Keratinocyte (primary cell): ENCODE results near the gene APRT. TPM values are rescaled to one million over a fixed set of nuclear protein-coding genes. Genes with fewer than 3 reads are reported as not detected.

Source experiments
- DNase-seq: peaks from one replicate; pipeline ENCODE4 v3.0.0-alpha.2; 2011; ENCODE audit warnings: low read depth, missing footprints, low spot score
- FAIRE-seq: peaks from 2 replicates; lab custom pipeline; 2011; peaks lifted over from hg19 to GRCh38; lab: Jason Lieb, UNC
- H2AFZ ChIP-seq: 2 replicates; pipeline ENCODE4 v1.6.0; 2012; ENCODE audit warnings: low read length, control low read depth, inconsistent platforms; ENCODE audit not compliant: control insufficient read depth
- H3K27ac ChIP-seq: 2 replicates; pipeline ENCODE4 v1.5.1; 2011; ENCODE audit warnings: low read length; ENCODE audit not compliant: control insufficient read depth, insufficient read depth
- H3K27me3 ChIP-seq: 3 replicates; pipeline ENCODE4 v1.6.0; 2011; ENCODE audit warnings: low read length; ENCODE audit not compliant: control insufficient read depth, insufficient read depth; ENCODE audit errors: extremely low read depth
- H3K36me3 ChIP-seq, 2 experiments: 2 replicates in 1 of 2; 3 replicates in 1 of 2; pipeline ENCODE4 v1.5.1; 2011; ENCODE audit warnings: low read length in 2 of 2, mild to moderate bottlenecking in 1 of 2; ENCODE audit not compliant: control insufficient read depth in 2 of 2, insufficient read depth in 2 of 2; ENCODE audit errors: extremely low read depth in 1 of 2
- H3K4me1 ChIP-seq: 3 replicates; pipeline ENCODE4 v1.5.1; 2011; ENCODE audit warnings: low read length; ENCODE audit not compliant: control insufficient read depth, insufficient read depth; ENCODE audit errors: extremely low read depth
- H3K4me2 ChIP-seq: 3 replicates; pipeline ENCODE4 v1.6.0; 2011; ENCODE audit warnings: low read depth, low read length; ENCODE audit not compliant: control insufficient read depth, insufficient read depth; ENCODE audit errors: extremely low read depth
- H3K4me3 ChIP-seq, 3 experiments: fragments of 200-600 bp in 1 of 3; sonication (generic) in 1 of 3; 2 replicates in 2 of 3; 3 replicates in 1 of 3; pipeline ENCODE4 v1.5.1; 2011 to 2016; ENCODE audit warnings: low read length in 3 of 3, mild to moderate bottlenecking in 3 of 3, control low read depth in 2 of 3, inconsistent platforms in 1 of 3, low read depth in 1 of 3, mixed read lengths in 1 of 3, mixed run types in 1 of 3, moderate library complexity in 1 of 3; ENCODE audit not compliant: control insufficient read depth in 2 of 3, insufficient read depth in 2 of 3; ENCODE audit errors: extremely low read depth in 1 of 3
- H3K79me2 ChIP-seq: 2 replicates; pipeline ENCODE4 v1.6.0; 2012; ENCODE audit warnings: low read length; ENCODE audit not compliant: control insufficient read depth, insufficient read depth
- H3K9ac ChIP-seq: 3 replicates; pipeline ENCODE4 v1.6.0; 2011; ENCODE audit warnings: low read length; ENCODE audit not compliant: control insufficient read depth, insufficient read depth; ENCODE audit errors: extremely low read depth
- H3K9me1 ChIP-seq: 3 replicates; pipeline ENCODE4 v1.6.0; 2011; ENCODE audit warnings: low read length; ENCODE audit not compliant: control insufficient read depth, insufficient read depth; ENCODE audit errors: extremely low read depth
- H3K9me3 ChIP-seq: 2 replicates; pipeline ENCODE4 v1.5.1; 2012; ENCODE audit warnings: low read depth, low read length; ENCODE audit not compliant: control insufficient read depth
- H4K20me1 ChIP-seq: 3 replicates; pipeline ENCODE4 v1.6.0; 2011; ENCODE audit warnings: low read length; ENCODE audit not compliant: control insufficient read depth, insufficient read depth; ENCODE audit errors: extremely low read depth
- EZH2 ChIP-seq: IDR thresholded peaks from one replicate; pipeline ENCODE4 v1.6.1; 2012; ENCODE audit warnings: inconsistent platforms, mild to moderate bottlenecking, low read length, moderate library complexity
- dilution Hi-C: fragments of 300-500 bp; cut with MboI; formaldehyde crosslinking; loops from one replicate; pipeline ENCODE4 v1.7.0; 2020; ENCODE audit warnings: low sequenced_read_pairs; ENCODE audit not compliant: extremely low pct_ligation_motif_present
- polyA plus RNA-seq, 5 experiments: library from polyadenylated mRNA; depleted of rRNA in 3 of 5; stranded (reverse) in 3 of 5; stranded (forward) in 1 of 5; unstranded in 1 of 5; fragments of >200 nt; gene quantifications; 1 replicate in 1 of 5; 2 replicates in 3 of 5; 3 replicates in 1 of 5; pipeline versions ENCODE4 v1.2.1 to v1.2.3, GENCODE V29; 2011 to 2012; ENCODE audit warnings: missing spikeins in 2 of 5, low read depth in 1 of 5, low replicate concordance in 1 of 5
- TF ChIP-seq, protein P1 (sequence below), 3 experiments: IDR thresholded peaks in 1 of 3; conservative IDR thresholded peaks in 1 of 3; optimal IDR thresholded peaks in 1 of 3; 2 replicates in 2 of 3; 3 replicates in 1 of 3; pipeline versions ENCODE3 to v1.5.1; 2011; ENCODE audit warnings: low read length in 3 of 3, mild to moderate bottlenecking in 3 of 3, moderate library complexity in 2 of 3, control low read depth in 1 of 3, inconsistent platforms in 1 of 3; ENCODE audit not compliant: insufficient read depth in 2 of 3; ENCODE audit errors: extremely low read depth in 1 of 3

The APRT gene
- polyA plus RNA-seq, 1 donor (not counting 4 experiments of a cell fraction or from before 2014, with no cell fraction given): 106 TPM

DNA sequence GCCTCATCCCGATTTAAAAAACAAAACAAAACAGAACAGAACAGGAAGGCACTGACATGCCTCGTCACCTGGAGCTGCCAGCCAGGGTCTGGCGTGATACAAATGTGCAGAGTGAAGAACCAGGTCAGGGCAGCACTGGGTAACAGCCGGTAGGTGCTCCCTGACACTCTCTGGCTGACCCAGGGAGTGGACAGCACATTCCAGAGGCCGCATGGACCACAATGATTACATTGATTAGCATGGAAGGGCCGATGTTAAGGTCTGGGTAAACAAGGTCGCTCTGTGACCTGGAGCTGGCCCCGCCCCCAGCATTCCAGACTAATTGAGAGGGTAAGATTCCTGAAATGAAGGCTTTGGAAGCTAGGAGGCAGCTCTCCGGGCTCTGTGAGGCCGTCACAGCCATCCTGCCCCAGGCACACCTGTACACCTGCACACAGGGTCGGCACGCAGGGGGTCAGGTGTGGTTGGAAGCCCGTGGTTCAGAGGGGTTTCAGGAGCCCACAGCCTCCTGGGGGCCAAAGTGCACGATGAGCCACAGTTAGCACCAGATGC, 48.1 kb downstream of the APRT start:
- Histone ChIP-seq H3K9me1 (peaks cover 8% of the 10 kb centered on the region), H3K4me2 (no peak overlapping the region), H3K4me3 (no peak overlapping the region), H3K36me3 (peaks cover 27 to 28% of the 10 kb centered on the region in 2 experiments), H3K9me3 (no peaks in the 10 kb centered on the region), H3K79me2 (peaks cover 95% of the 10 kb centered on the region), H4K20me1 (peaks cover 54% of the 10 kb centered on the region), H2AFZ (no peak overlapping the region), H3K4me1 (peaks cover 29% of the 10 kb centered on the region), H3K27me3 (no peaks in the 10 kb centered on the region), H3K27ac (no peak overlapping the region), H3K9ac (no peak overlapping the region)
- TF ChIP-seq, protein P1, sequence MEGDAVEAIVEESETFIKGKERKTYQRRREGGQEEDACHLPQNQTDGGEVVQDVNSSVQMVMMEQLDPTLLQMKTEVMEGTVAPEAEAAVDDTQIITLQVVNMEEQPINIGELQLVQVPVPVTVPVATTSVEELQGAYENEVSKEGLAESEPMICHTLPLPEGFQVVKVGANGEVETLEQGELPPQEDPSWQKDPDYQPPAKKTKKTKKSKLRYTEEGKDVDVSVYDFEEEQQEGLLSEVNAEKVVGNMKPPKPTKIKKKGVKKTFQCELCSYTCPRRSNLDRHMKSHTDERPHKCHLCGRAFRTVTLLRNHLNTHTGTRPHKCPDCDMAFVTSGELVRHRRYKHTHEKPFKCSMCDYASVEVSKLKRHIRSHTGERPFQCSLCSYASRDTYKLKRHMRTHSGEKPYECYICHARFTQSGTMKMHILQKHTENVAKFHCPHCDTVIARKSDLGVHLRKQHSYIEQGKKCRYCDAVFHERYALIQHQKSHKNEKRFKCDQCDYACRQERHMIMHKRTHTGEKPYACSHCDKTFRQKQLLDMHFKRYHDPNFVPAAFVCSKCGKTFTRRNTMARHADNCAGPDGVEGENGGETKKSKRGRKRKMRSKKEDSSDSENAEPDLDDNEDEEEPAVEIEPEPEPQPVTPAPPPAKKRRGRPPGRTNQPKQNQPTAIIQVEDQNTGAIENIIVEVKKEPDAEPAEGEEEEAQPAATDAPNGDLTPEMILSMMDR (optimal IDR thresholded peaks at IDR 0.05 in 1 of 3, IDR thresholded peaks at IDR 0.05 in 1 of 3, conservative IDR thresholded peaks at IDR 0.05 in 1 of 3; ENCODE audit: extremely low read depth in 1 of 3, insufficient read depth in 2 of 3, low read length in 3 of 3): no peak
- TF ChIP-seq EZH2: no peak
- FAIRE-seq (no peak), DNase-seq (no peak)
- dilution Hi-C loops: loop anchor here (25.0 kb wide), 1 partner anchor 101 kb away; the partner anchor contains the start of genes CYBA and MVD

DNA sequence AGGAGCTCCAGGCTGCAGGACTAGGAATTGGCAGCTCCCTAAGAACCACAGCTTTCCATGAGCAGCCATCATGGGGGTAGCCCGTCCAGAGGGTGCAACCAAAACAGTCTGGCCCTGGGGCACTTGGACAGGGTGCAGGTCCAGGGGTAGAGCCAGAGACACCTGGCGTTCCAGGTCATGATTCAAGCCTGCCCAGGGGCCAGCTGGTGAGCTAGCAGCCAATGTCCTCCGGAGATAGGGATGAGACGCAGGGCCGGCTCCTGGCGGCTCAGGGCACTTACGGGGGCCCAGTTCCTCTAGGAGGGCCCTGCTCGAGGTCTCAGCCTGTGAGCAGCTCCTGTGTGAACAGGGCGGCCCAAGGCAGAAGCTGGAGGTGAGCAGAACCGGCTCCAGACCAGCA, 48.8 kb downstream of the APRT start:
- Histone ChIP-seq H3K4me2 (no peak overlapping the region), H3K9me3 (no peaks in the 10 kb centered on the region), H3K79me2 (peaks cover 95% of the 10 kb centered on the region), H3K9ac (no peak overlapping the region), H2AFZ (no peak overlapping the region), H4K20me1 (peaks cover 49% of the 10 kb centered on the region), H3K4me3 (no peak overlapping the region), H3K4me1 (peaks cover 29% of the 10 kb centered on the region), H3K27ac (no peak overlapping the region), H3K27me3 (no peaks in the 10 kb centered on the region), H3K36me3 (peaks cover 29 to 30% of the 10 kb centered on the region in 2 experiments), H3K9me1 (peaks cover 8% of the 10 kb centered on the region)
- TF ChIP-seq, protein P1 (optimal IDR thresholded peaks at IDR 0.05 in 1 of 3, IDR thresholded peaks at IDR 0.05 in 1 of 3, conservative IDR thresholded peaks at IDR 0.05 in 1 of 3; ENCODE audit: extremely low read depth in 1 of 3, insufficient read depth in 2 of 3, low read length in 3 of 3): no peak
- TF ChIP-seq EZH2: no peak
- dilution Hi-C loops: loop anchor here (25.0 kb wide), 1 partner anchor 101 kb away; the partner anchor contains the start of genes CYBA and MVD
- DNase-seq (no peak), FAIRE-seq (no peak)
